ENCODE measurements around the gene HS3ST5. TPM values are rescaled to one million over a fixed set of nuclear protein-coding genes. Genes with fewer than 3 reads are reported as not detected.
A peak's percentile ranks its signal among the peaks of the same experiment; 100 is the strongest.
"Not testable (repeated sequence)": the region's sequence is repeated elsewhere in the genome, so short reads cannot be mapped to it uniquely, and the experiment has no call there.

The HS3ST5 gene
- total RNA-seq, 1 donor from 2014 or later = 3.6 TPM

DNA sequence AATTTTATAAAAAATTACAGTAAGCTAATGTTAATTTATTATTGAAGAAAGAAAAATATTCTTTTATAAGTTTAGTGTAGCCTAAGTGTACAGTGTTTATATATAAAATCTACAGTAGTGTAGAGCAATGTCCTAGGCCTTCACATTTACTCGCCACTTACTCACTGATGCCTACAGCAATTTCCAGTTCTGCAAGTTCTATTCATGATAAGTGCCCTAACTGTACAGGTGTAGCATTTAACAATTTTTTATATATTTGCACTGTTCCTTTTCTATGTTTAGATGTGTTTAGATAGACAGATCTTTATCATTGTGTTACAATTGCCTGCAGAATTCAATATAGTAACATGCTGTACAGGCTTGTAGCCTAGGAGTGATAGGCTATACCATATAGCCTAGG lies 291.8 kb downstream of the HS3ST5 start:
- DNase-seq (ENCODE audit: extremely low spot score, unreplicated experiment) = no peak
- no peak overlapping the region for H3K4me3 Mint-ChIP-seq
- H3K4me1 Mint-ChIP-seq (ENCODE audit: unreplicated experiment) = peaks cover 5% of the 10 kb centered on the region
- no peaks in the 10 kb centered on the region for H3K36me3 Mint-ChIP-seq
- H3K9me3 Mint-ChIP-seq = no peaks in the 10 kb centered on the region
- H3K27ac Mint-ChIP-seq = no peak overlapping the region
- TF ChIP-seq, protein P1, sequence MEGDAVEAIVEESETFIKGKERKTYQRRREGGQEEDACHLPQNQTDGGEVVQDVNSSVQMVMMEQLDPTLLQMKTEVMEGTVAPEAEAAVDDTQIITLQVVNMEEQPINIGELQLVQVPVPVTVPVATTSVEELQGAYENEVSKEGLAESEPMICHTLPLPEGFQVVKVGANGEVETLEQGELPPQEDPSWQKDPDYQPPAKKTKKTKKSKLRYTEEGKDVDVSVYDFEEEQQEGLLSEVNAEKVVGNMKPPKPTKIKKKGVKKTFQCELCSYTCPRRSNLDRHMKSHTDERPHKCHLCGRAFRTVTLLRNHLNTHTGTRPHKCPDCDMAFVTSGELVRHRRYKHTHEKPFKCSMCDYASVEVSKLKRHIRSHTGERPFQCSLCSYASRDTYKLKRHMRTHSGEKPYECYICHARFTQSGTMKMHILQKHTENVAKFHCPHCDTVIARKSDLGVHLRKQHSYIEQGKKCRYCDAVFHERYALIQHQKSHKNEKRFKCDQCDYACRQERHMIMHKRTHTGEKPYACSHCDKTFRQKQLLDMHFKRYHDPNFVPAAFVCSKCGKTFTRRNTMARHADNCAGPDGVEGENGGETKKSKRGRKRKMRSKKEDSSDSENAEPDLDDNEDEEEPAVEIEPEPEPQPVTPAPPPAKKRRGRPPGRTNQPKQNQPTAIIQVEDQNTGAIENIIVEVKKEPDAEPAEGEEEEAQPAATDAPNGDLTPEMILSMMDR (conservative IDR thresholded peaks at IDR 0.05) = no peak
- H3K27me3 Mint-ChIP-seq = no peaks in the 10 kb centered on the region

DNA sequence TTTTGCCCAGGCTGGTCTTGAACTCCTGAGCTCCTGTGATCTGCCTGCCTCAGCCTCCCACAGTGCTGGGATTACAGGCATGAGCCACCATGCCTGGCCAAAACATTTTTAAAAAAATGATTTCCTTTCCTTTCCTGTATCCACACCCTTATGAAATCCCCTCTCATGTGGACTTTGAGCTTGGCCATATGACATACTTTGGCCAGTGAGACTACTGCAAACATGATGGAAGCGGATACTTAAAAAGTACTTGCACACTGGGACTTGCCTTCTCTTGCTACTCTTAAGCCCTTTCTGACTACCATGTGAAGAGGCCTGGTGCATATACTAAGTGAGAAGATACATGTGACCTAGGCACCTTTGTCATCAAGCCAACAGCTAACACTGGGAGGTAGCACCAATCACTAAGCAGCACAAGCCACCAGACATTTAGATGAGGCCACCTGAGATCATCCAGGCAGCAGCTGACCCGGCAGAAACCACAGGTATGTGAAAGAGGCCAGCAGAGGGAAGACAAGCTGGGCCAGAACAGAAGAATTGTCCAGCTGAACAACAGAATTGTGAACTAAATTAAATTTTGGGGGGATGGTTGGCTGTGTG lies 293.4 kb downstream of the HS3ST5 start:
- H3K9me3 Mint-ChIP-seq = peaks cover 6% of the 10 kb centered on the region
- no peaks in the 10 kb centered on the region for H3K36me3 Mint-ChIP-seq
- no peak overlapping the region for H3K4me3 Mint-ChIP-seq
- H3K4me1 Mint-ChIP-seq (ENCODE audit: unreplicated experiment) = no peaks in the 10 kb centered on the region
- TF ChIP-seq, protein P1 (conservative IDR thresholded peaks at IDR 0.05) = no peak
- no peaks in the 10 kb centered on the region for H3K27me3 Mint-ChIP-seq
- H3K27ac Mint-ChIP-seq = peak overlapping the region; percentile 25
- no peak for DNase-seq (ENCODE audit: extremely low spot score, unreplicated experiment)

DNA sequence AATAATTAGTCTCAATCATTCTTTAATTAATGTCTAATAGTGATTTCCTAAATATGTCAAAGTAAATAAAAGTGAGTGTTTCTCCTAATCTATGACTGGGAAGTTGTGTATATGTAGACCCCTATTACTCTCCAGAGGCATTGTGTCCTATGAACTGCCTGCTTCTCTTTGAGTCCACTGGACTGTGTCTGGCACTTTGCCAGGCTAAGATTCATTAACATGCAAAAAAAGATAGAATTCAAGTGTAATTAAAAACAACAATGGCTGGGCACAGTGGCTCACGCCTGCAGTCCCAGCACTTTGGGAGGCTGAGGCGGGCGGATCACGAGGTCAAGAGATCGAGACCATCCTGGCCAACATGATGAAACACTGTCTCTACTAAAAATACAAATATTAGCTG lies 298.3 kb downstream of the HS3ST5 start:
- DNase-seq (ENCODE audit: extremely low spot score, unreplicated experiment); H3K27me3 Mint-ChIP-seq; H3K9me3 Mint-ChIP-seq; H3K4me1 Mint-ChIP-seq (ENCODE audit: unreplicated experiment); H3K27ac Mint-ChIP-seq; H3K36me3 Mint-ChIP-seq; H3K4me3 Mint-ChIP-seq: not testable (repeated sequence)

DNA sequence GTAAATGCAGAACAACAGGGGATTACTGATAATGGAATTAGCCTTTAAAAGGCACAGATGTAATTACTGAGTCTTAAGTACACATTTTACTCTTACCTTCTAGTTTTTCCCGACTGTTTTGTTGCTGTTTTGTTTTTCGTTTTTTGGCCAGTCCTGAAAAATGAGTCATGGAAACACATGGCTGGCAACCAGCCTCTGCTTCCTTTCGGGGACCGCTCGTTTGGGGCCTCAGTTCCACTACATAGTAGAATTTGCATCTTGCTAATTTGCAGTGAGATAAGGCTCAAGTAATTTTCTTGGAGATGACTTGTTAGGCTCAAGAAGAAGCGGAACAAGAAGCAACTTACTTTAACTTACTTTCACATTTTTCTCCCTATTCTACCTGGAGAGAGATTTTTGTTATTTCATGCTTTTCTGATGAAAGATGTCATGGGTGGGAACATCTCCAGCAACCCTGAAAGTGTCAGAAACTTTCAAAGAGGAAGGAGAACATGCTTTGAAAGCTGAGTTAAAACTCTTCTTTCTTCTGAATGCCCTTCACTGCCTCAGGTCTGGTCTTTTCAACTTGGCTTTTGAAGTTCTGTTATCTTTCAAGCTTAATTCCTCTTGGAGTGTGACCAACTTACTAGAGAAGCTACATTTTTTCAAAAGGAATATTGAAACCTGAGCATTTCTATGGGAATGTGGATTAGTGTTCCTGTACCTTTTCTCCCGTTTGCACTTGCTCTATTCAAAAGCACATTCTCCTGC lies 300.4 kb downstream of the HS3ST5 start:
- Mint-ChIP-seq H3K4me3 (no peak overlapping the region), H3K4me1 (ENCODE audit: unreplicated experiment) (no peaks in the 10 kb centered on the region), H3K27ac (no peak overlapping the region), H3K36me3 (no peaks in the 10 kb centered on the region), H3K27me3 (no peaks in the 10 kb centered on the region), H3K9me3 (peaks cover 6% of the 10 kb centered on the region)
- no peak for DNase-seq (ENCODE audit: extremely low spot score, unreplicated experiment)
- TF ChIP-seq, protein P1 (conservative IDR thresholded peaks at IDR 0.05) = no peak

DNA sequence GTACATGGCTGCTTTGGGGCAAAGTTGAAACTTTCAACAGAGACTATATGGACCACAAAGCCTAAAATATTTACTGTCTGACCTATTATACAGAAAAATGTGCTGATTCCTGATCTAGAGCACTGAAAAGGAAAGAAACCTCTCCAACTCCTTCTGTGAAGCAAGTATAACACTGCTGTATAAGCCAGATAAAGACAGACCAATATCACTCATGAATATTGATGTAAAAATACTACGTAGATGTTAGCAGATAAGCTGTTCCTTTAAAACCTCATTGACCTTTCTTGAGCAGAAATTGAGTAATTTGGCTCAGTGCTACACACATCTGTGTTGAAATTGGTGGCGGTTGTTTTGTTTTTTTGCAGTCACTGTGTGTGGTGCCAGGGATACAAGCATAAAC lies 302.0 kb downstream of the HS3ST5 start:
- no peak overlapping the region for H3K27ac Mint-ChIP-seq
- no peaks in the 10 kb centered on the region for H3K27me3 Mint-ChIP-seq
- TF ChIP-seq, protein P1 (conservative IDR thresholded peaks at IDR 0.05) = no peak
- no peaks in the 10 kb centered on the region for H3K36me3 Mint-ChIP-seq
- H3K9me3 Mint-ChIP-seq = peaks cover 6% of the 10 kb centered on the region
- DNase-seq (ENCODE audit: extremely low spot score, unreplicated experiment) = no peak
- H3K4me3 Mint-ChIP-seq = no peak overlapping the region
- no peaks in the 10 kb centered on the region for H3K4me1 Mint-ChIP-seq (ENCODE audit: unreplicated experiment)

DNA sequence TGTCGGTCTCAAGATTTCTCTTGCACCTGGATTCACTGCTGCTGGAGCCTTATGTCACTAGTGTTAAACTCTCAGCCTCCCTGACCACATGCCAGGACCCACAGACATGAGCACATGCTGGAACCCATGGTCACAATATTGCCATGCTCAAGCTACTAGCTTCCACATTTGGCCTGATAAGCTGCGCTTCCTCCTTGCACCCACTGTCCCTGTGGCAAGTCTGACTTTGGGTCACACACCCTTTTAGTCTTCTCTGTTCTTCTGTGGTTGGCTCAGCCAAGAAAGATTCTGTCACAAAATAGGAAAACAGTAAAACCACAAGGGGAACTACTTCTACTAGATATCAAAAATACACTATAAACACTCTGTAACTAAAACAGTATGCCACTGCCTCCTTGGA lies 303.0 kb downstream of the HS3ST5 start:
- Mint-ChIP-seq H3K4me1 (ENCODE audit: unreplicated experiment) (no peaks in the 10 kb centered on the region), H3K4me3 (no peak overlapping the region), H3K9me3 (peaks cover 4% of the 10 kb centered on the region), H3K27me3 (no peaks in the 10 kb centered on the region), H3K36me3 (peaks cover 3% of the 10 kb centered on the region), H3K27ac (no peak overlapping the region)
- DNase-seq (ENCODE audit: extremely low spot score, unreplicated experiment) = no peak
- TF ChIP-seq, protein P1 (conservative IDR thresholded peaks at IDR 0.05) = no peak

Data from type B pancreatic cell (in vitro differentiated cells).